Fibroblast of gingiva (primary cell): ENCODE results near the gene GFI1B.
A peak's percentile ranks its signal among the peaks of the same experiment; 100 is the strongest.

Source experiments
- DNase-seq: peaks from one replicate; pipeline ENCODE4 v3.0.0-alpha.2; 2011; ENCODE audit warnings: low read depth

GFI1B gene

GRCh38 chr9:133014696-133015095 is 36.2 kb downstream of the GFI1B start:
- DNase-seq, result no peak

- no peak for DNase-seq
Observed at GRCh38 chr9:133023117-133023890, 44.8 kb downstream of the GFI1B start.

DNA sequence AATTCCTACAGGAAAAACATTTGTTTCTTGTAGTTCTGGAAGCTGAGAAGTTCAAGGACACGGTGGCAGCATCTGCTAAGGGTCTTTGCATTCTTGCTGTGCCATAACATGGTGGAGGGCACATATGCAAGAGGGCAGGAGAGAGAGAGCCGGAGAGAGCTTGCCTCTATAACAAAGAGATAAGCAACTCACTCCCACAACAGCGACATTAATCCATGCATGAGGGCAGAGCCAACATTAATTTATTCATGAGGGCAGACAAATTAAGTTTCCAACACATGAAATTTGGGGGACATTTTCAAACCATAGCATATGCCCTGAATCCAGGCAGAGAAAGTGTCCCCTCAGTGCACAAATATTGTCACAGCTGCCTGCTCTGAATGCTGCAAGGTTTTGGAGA is 47.9 kb downstream of the GFI1B start:
- DNase-seq, result no peak

- DNase-seq, result no peak
Observed at GRCh38 chr9:133027134-133027533, 48.6 kb downstream of the GFI1B start.

DNA sequence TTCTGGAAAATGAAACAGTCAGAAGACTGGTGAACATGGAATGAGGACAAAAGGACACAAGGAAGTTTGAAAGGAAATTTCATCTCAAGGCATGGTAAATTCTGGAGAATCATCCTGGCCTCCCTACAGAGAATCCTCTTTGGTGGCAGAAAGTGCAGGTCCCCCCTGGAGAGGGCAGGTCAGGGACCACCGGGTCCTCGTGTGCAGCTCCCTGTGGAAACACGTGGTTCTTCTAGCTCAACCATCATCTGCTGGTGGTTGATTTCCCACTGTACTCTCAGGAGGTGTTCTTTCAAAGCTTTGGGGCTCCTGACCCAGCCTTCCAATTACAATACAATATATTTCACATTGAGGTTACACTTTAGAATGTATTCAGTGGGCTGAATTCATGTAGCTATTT is 49.7 kb downstream of the GFI1B start:
- no peak for DNase-seq

DNA sequence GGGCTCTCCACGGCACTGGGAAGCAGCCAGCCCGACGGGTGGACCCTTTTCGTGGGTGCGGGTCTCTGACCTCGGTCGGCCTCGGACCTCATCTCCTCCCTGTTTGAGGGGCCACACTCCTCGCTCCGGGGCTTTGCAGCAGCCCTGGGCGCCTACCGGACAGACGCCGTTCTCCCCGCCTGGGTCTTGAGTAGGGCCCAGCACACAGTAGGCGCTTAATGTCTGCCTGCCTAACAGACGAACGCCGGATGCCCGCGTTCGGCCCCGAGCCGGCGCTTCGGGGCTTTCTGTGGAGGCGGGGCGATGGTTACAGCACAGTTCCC is 51.5 kb downstream of the GFI1B start:
- no peak for DNase-seq

DNA sequence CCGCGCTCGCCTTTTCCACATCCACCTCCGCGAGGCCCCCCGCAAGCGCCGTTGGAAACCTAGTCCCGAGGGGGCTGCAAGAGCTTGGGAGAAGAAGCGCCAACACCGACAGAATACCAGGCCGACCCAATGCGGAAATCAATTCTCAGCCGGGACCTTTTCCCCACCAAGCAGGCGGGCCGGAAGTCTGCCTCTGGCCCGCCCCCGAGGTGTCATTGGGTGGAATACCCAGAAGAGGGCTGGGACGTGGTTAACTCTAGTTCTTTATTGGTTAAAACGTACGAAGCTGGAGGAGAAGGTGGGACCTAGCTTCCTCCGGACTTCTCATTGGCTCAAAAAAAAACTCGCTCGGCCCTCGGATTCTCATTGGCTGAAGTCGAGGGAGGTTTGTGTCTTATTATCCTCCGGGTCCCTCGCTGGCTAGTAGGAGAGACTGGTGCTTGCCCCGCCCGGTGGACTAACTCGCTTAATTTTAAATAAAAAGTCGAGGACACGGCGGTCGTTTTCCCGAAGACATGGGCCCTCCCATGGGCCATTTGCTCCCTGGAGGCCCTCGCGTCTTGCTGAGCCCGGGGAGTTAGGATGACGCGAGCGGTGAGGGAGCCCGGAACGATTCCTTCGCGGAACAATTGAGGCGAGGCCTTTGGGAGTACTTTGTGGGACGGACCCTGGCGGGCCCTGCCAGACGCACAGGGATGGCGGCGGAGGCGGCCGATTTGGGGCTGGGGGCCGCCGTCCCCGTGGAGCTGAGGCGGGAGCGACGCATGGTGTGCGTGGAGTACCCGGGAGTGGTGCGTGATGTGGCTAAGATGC is 52.0 kb downstream of the GFI1B start, which contains the start of gene GTF3C5:
TSS of gene GTF3C5 (plus strand) at position 681 of the 813 bp plus-strand sequence. CDS start at position 696, 15 bp downstream.
- peak; percentile 99 for DNase-seq

DNA sequence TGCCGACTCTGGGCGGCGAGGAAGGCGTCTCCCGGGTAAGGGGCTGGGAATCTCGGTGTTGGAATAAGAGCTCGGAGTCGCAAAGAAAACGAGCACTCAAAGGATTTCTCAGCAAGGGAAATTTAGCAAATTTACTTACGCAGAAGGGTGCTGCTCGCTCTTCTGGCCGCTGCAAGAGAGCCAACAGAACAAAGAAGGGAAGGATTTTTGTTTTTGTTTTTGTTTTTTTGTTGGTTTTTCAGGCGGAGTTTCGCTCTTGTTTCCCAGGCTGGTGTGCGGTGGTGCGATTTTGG is 52.6 kb downstream of the GFI1B start:
- DNase-seq, result no peak

- no peak for DNase-seq
Observed at GRCh38 chr9:133031496-133031911, 53.0 kb downstream of the GFI1B start.

- DNase-seq, result no peak
Observed at GRCh38 chr9:133032171-133032570, 53.7 kb downstream of the GFI1B start.

GRCh38 chr9:133035669-133036068 is 57.2 kb downstream of the GFI1B start:
- peak; percentile 8 for DNase-seq

- no peak for DNase-seq
Observed at GRCh38 chr9:133037775-133038515, 59.5 kb downstream of the GFI1B start.

DNA sequence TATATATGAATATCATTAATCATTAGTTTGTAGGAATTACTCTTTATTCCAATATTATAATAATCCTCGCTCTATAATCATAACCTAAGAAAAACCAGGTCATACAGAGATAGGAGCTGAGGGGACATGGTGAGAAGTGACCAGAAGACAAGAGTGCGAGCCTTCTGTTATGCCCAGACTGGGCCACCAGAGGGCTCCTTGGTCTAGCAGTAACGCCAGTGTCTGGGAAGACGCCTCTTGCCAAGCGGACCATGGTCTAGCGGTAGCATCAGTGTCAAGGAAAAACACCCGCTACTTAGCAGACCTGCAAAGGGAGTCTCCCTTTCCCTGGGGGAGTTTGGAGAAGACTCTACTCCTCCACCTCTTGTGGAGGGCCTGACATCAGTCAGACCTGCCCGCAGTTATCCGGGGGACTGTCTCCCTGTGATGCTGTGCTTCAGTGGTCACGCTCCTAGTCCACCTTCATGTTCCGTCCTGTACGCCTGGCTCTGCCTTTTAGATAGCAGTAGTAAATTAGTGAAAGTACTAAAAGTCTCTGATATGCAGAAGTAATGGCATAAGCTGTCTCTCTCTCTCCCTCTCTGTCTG is 62.5 kb downstream of the GFI1B start:
- DNase-seq, result peak; percentile 52
